Neural cell (in vitro differentiated cells): ENCODE measurements around the gene ELAC1. TPM values are rescaled to one million over a fixed set of nuclear protein-coding genes. Genes with fewer than 3 reads are reported as not detected.

ENCODE experiments used
- H2AFZ ChIP-seq: fragments of 200-600, 300-800 bp; sonication (generic), shearing (Covaris generic); 2 replicates; pipeline ENCODE4 v1.6.0; 2014; ENCODE audit warnings: low read depth, mild to moderate bottlenecking, antibody characterized with exemption, low read length, moderate library complexity
- H3F3A ChIP-seq: fragments of 200-600 bp; shearing (Covaris generic); 2 replicates; pipeline ENCODE4 v1.6.1; 2016; ENCODE audit warnings: mild to moderate bottlenecking, moderate library complexity, mixed read lengths, antibody characterized with exemption, low read length; ENCODE audit not compliant: insufficient read depth, poor library complexity, severe bottlenecking
- H3K27ac ChIP-seq: fragments of 200-600, 300-800 bp; sonication (generic), shearing (Covaris generic); 2 replicates; pipeline ENCODE4 v1.5.1; 2014; ENCODE audit warnings: mild to moderate bottlenecking, low read length, moderate library complexity
- H3K27me3 ChIP-seq: fragments of 300-800, 200-600 bp; sonication (generic), shearing (Covaris generic); 2 replicates; pipeline ENCODE4 v1.6.0; 2014; ENCODE audit warnings: mild to moderate bottlenecking, low read depth, low read length, moderate library complexity; ENCODE audit not compliant: insufficient read depth
- H3K36me3 ChIP-seq: fragments of 300-800, 200-600 bp; sonication (generic), shearing (Covaris generic); 2 replicates; pipeline ENCODE4 v1.5.1; 2014; ENCODE audit warnings: mild to moderate bottlenecking, antibody characterized with exemption, low read length, moderate library complexity; ENCODE audit not compliant: insufficient read depth
- H3K4me2 ChIP-seq: fragments of 300-800, 200-600 bp; sonication (generic), shearing (Covaris generic); 2 replicates; pipeline ENCODE4 v1.6.0; 2014; ENCODE audit warnings: mild to moderate bottlenecking, low read length
- H3K4me3 ChIP-seq: fragments of 300-800, 200-600 bp; sonication (generic), shearing (Covaris generic); 2 replicates; pipeline ENCODE4 v1.5.1; 2014; ENCODE audit warnings: mild to moderate bottlenecking, low read length, moderate library complexity
- H3K79me2 ChIP-seq: fragments of 200-600 bp; shearing (Covaris generic); replicated peaks from 2 replicates; pipeline ENCODE4 v1.6.0; 2014; ENCODE audit warnings: mild to moderate bottlenecking, low read length, moderate library complexity; ENCODE audit not compliant: insufficient read depth
- H3K9ac ChIP-seq: fragments of 300-800, 200-600 bp; sonication (generic), shearing (Covaris generic); 2 replicates; pipeline ENCODE4 v1.6.1; 2016; ENCODE audit warnings: mild to moderate bottlenecking, low read length, mixed read lengths
- H3K9me2 ChIP-seq: fragments of 200-600 bp; shearing (Covaris generic); 2 replicates; pipeline ENCODE4 v1.6.1; 2016; ENCODE audit warnings: mild to moderate bottlenecking, low read length, mixed read lengths; ENCODE audit not compliant: insufficient read depth
- H3K9me3 ChIP-seq: fragments of 200-600, 300-800 bp; sonication (generic), shearing (Covaris generic); 2 replicates; pipeline ENCODE4 v1.6.1; 2016; ENCODE audit warnings: mild to moderate bottlenecking, mixed run types, low read length, moderate library complexity, mixed read lengths
- H4K20me1 ChIP-seq: fragments of 200-600 bp; shearing (Covaris generic); 2 replicates; pipeline ENCODE4 v1.6.1; 2016; ENCODE audit warnings: mild to moderate bottlenecking, mixed run types; ENCODE audit not compliant: insufficient read depth
- EP300 ChIP-seq: fragments of 450-650 bp; conservative IDR thresholded peaks from 2 replicates; pipeline ENCODE4 v1.6.1; 2014; ENCODE audit warnings: antibody characterized with exemption, mild to moderate bottlenecking, moderate library complexity; ENCODE audit not compliant: poor library complexity, severe bottlenecking
- EZH2 ChIP-seq: fragments of 200-600, 300-800 bp; shearing (Covaris generic), sonication (generic); IDR thresholded peaks from 2 replicates; pipeline ENCODE4 v1.6.1; 2014; ENCODE audit warnings: antibody characterized with exemption, low read length, borderline replicate concordance, mild to moderate bottlenecking; ENCODE audit not compliant: insufficient read depth, poor library complexity, severe bottlenecking
- MXI1 ChIP-seq: fragments of 450-650 bp; conservative IDR thresholded peaks from 2 replicates; pipeline ENCODE4 v1.6.1; 2014; ENCODE audit warnings: antibody characterized with exemption, mild to moderate bottlenecking; ENCODE audit not compliant: poor library complexity, severe bottlenecking
- POLR2AphosphoS5 ChIP-seq: IDR thresholded peaks from 2 replicates; pipeline ENCODE4 v1.6.1; 2012
- RAD21 ChIP-seq: fragments of 450-650 bp; conservative IDR thresholded peaks from 2 replicates; pipeline ENCODE4 v1.6.1; 2014; ENCODE audit warnings: antibody characterized with exemption, mild to moderate bottlenecking, moderate library complexity
- SMC3 ChIP-seq: fragments of 450-650 bp; conservative IDR thresholded peaks from 2 replicates; pipeline ENCODE4 v1.6.1; 2014; ENCODE audit warnings: antibody characterized with exemption, mild to moderate bottlenecking, moderate library complexity; ENCODE audit not compliant: poor library complexity
- TAF1 ChIP-seq: IDR thresholded peaks from 2 replicates; pipeline ENCODE4 v1.6.1; 2012; ENCODE audit warnings: low read depth
- polyA plus RNA-seq: library from polyadenylated mRNA; depleted of rRNA; stranded (reverse); fragments of >200 nt; gene quantifications from 2 replicates; pipeline ENCODE4 v1.2.3, GENCODE V29; 2014
- TF ChIP-seq, protein P1 (sequence below): IDR thresholded peaks from 2 replicates; pipeline ENCODE4 v1.6.1; 2012; ENCODE audit warnings: borderline replicate concordance
- TF ChIP-seq, protein P2 (sequence below): fragments of 450-650 bp; IDR thresholded peaks from 2 replicates; pipeline ENCODE4 v1.5.1; 2014; ENCODE audit warnings: antibody characterized with exemption, mild to moderate bottlenecking, moderate library complexity; ENCODE audit not compliant: poor library complexity, severe bottlenecking

The ELAC1 gene
- polyA plus RNA-seq, 1 donor from 2014 or later: 20.6 TPM

DNA sequence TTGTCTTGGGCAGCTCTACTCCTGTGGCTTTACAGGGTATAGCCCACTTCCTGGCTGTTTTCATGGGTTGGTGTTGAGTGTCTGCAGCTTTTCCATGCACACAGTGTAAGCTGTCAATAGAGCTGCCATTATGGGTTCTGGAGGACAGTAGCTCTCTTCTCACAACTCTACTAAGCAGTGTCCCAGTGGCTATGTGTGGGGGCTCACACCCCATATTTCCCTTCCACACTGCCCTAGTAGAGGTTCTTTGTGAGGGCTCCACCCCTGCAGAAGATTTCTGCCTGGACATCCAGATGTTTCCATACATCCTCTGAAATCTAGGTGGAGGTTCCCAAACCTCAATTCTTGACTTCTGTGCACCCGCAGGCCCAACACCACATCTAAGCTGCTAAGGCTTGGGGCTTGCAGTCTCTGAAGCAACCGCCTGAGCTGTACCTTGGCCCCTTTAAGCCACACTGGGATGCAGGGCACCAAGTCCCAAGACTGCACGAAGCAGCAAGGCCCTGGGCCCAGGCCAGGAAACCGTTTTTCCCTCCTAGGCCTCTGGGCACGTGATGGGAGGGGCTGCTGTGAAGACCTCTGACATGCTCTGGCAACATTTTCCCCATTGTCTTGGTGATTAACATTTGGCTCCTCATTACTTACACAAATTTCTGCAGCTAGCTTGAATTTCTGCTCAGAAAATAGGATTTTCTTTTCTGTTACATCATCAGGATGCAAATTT, 9.4 kb downstream of the ELAC1 start:
- H3K9me2 ChIP-seq: no peaks in the 10 kb centered on the region
- H3F3A ChIP-seq: no peaks in the 10 kb centered on the region
- TF ChIP-seq SMC3 (no peak), MXI1 (no peak), TAF1 (no peak), EZH2 (no peak), RAD21 (no peak), EP300 (no peak), POLR2AphosphoS5 (no peak)
- TF ChIP-seq, protein P1, sequence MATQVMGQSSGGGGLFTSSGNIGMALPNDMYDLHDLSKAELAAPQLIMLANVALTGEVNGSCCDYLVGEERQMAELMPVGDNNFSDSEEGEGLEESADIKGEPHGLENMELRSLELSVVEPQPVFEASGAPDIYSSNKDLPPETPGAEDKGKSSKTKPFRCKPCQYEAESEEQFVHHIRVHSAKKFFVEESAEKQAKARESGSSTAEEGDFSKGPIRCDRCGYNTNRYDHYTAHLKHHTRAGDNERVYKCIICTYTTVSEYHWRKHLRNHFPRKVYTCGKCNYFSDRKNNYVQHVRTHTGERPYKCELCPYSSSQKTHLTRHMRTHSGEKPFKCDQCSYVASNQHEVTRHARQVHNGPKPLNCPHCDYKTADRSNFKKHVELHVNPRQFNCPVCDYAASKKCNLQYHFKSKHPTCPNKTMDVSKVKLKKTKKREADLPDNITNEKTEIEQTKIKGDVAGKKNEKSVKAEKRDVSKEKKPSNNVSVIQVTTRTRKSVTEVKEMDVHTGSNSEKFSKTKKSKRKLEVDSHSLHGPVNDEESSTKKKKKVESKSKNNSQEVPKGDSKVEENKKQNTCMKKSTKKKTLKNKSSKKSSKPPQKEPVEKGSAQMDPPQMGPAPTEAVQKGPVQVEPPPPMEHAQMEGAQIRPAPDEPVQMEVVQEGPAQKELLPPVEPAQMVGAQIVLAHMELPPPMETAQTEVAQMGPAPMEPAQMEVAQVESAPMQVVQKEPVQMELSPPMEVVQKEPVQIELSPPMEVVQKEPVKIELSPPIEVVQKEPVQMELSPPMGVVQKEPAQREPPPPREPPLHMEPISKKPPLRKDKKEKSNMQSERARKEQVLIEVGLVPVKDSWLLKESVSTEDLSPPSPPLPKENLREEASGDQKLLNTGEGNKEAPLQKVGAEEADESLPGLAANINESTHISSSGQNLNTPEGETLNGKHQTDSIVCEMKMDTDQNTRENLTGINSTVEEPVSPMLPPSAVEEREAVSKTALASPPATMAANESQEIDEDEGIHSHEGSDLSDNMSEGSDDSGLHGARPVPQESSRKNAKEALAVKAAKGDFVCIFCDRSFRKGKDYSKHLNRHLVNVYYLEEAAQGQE: no peak
- TF ChIP-seq, protein P2, sequence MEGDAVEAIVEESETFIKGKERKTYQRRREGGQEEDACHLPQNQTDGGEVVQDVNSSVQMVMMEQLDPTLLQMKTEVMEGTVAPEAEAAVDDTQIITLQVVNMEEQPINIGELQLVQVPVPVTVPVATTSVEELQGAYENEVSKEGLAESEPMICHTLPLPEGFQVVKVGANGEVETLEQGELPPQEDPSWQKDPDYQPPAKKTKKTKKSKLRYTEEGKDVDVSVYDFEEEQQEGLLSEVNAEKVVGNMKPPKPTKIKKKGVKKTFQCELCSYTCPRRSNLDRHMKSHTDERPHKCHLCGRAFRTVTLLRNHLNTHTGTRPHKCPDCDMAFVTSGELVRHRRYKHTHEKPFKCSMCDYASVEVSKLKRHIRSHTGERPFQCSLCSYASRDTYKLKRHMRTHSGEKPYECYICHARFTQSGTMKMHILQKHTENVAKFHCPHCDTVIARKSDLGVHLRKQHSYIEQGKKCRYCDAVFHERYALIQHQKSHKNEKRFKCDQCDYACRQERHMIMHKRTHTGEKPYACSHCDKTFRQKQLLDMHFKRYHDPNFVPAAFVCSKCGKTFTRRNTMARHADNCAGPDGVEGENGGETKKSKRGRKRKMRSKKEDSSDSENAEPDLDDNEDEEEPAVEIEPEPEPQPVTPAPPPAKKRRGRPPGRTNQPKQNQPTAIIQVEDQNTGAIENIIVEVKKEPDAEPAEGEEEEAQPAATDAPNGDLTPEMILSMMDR: no peak
- no peaks in the 10 kb centered on the region for H3K79me2 ChIP-seq
- H3K4me3 ChIP-seq: no peak overlapping the region
- no peaks in the 10 kb centered on the region for H4K20me1 ChIP-seq
- no peaks in the 10 kb centered on the region for H3K9me3 ChIP-seq
- no peak overlapping the region for H3K9ac ChIP-seq
- H3K36me3 ChIP-seq: peaks cover 10% of the 10 kb centered on the region
- H3K4me2 ChIP-seq: no peak overlapping the region
- H2AFZ ChIP-seq: no peak overlapping the region
- H3K27ac ChIP-seq: no peak overlapping the region
- no peaks in the 10 kb centered on the region for H3K27me3 ChIP-seq

DNA sequence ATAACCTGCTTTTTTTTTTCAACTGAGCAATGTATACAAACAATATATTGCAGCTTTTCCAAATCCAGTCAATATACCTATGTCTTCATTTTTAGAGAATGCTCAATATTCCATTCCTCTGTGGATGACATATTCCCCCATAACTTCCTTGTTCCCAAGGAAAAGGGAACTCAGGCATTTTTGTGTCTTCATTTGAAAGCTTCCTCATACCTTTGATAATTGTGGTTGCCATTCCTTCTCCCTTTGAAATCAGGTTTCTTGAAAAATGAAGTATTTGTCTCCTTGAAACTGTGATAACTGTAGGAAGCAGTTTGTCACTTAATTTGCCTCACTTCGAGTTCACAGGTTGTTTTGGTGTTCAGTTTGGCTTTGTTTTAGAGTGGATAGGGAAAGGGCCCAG, 13.5 kb downstream of the ELAC1 start:
- Histone ChIP-seq H3K9me2 (no peaks in the 10 kb centered on the region), H3K9me3 (no peaks in the 10 kb centered on the region), H3K9ac (no peak overlapping the region), H3K79me2 (peaks cover 6% of the 10 kb centered on the region), H3K27ac (no peak overlapping the region), H3K4me3 (no peak overlapping the region), H3F3A (no peaks in the 10 kb centered on the region), H3K36me3 (no peaks in the 10 kb centered on the region), H3K4me2 (no peak overlapping the region), H4K20me1 (no peaks in the 10 kb centered on the region), H2AFZ (no peak overlapping the region), H3K27me3 (no peaks in the 10 kb centered on the region)
- TF ChIP-seq EZH2 (no peak), TAF1 (no peak), RAD21 (no peak), MXI1 (no peak), EP300 (no peak), POLR2AphosphoS5 (no peak), SMC3 (no peak)
- TF ChIP-seq, protein P1: no peak
- TF ChIP-seq, protein P2: no peak
